CD4-positive, alpha-beta T cell (primary cell): ENCODE data around the gene SLC5A9. TPM values are rescaled to one million over a fixed set of nuclear protein-coding genes. Genes with fewer than 3 reads are reported as not detected.

Experiments
- ATAC-seq: fragments of 200-7000 bp; cut with Tn5 transposase; one replicate; pipeline ENCODE4 v1.10.0; 2022; ENCODE audit warnings: mild to moderate bottlenecking; ENCODE audit not compliant: poor library complexity
- CTCF ChIA-PET: fragments of 350-600 bp; sonication (Branson Sonifier 250); formaldehyde crosslinking; loops from one replicate; lab custom pipeline; 2021; ENCODE audit warnings: antibody characterized with exemption, inconsistent platforms; lab: Charles Lee
- POLR2A ChIA-PET: fragments of 350-600 bp; sonication (Branson Sonifier 250); formaldehyde crosslinking; loops from one replicate; lab custom pipeline; 2021; ENCODE audit warnings: antibody characterized with exemption, inconsistent platforms; lab: Charles Lee
- DNase-seq, 14 experiments: peaks; one replicate each; pipeline ENCODE4 v3.0.0-alpha.2; 2013 to 2020; ENCODE audit warnings: mixed read lengths in 2 of 14
- H3K27ac ChIP-seq, 2 donors: one replicate each; pipeline versions ENCODE4 v1.5.1 to v1.7.0; 2013; ENCODE audit warnings: low read length in 2 of 2, low read depth in 1 of 2, mild to moderate bottlenecking in 1 of 2
- H3K27me3 ChIP-seq, 2 experiments: 1 replicate in 1 of 2; 2 replicates in 1 of 2; pipeline versions ENCODE4 v1.6.1 to v1.7.0; 2013; ENCODE audit warnings: low read length in 2 of 2, control low read depth in 1 of 2, mild to moderate bottlenecking in 1 of 2, moderate library complexity in 1 of 2; ENCODE audit not compliant: insufficient read depth in 2 of 2, control insufficient read depth in 1 of 2
- H3K36me3 ChIP-seq: one replicate; pipeline ENCODE4 v1.6.1; 2013; ENCODE audit warnings: low read length, control low read depth; ENCODE audit not compliant: insufficient read depth
- H3K4me1 ChIP-seq: one replicate; pipeline ENCODE4 v1.6.1; 2013; ENCODE audit warnings: low read length, control low read depth; ENCODE audit not compliant: insufficient read depth
- H3K4me3 ChIP-seq: one replicate; pipeline ENCODE4 v1.5.1; 2013; ENCODE audit warnings: mild to moderate bottlenecking, low read length, moderate library complexity
- H3K9me3 ChIP-seq, 2 experiments: 1 replicate in 1 of 2; 2 replicates in 1 of 2; pipeline versions ENCODE4 v1.6.1 to v1.7.0; 2013; ENCODE audit warnings: low read length in 2 of 2, mild to moderate bottlenecking in 2 of 2, control low read depth in 1 of 2, moderate library complexity in 1 of 2; ENCODE audit not compliant: control insufficient read depth in 1 of 2, insufficient read depth in 1 of 2
- H3K27ac Mint-ChIP-seq: one replicate; pipeline ENCODE4 v1.8.0; 2020; ENCODE audit warnings: mixed read lengths
- H3K27me3 Mint-ChIP-seq: one replicate; pipeline ENCODE4 v1.8.0; 2021; ENCODE audit warnings: mixed read lengths
- H3K36me3 Mint-ChIP-seq: one replicate; pipeline ENCODE4 v1.8.0; 2021; ENCODE audit warnings: low read depth, mixed read lengths
- H3K4me1 Mint-ChIP-seq: one replicate; pipeline ENCODE4 v1.8.0; 2021; ENCODE audit warnings: low read depth, mixed read lengths
- H3K4me3 Mint-ChIP-seq: one replicate; pipeline ENCODE4 v1.8.0; 2020; ENCODE audit warnings: mild to moderate bottlenecking, mixed read lengths
- H3K9me3 Mint-ChIP-seq: one replicate; pipeline ENCODE4 v1.8.0; 2020; ENCODE audit warnings: mixed read lengths
- CTCF ChIP-seq: fragments of 200-600 bp; IDR thresholded peaks from one replicate; pipeline ENCODE4 v1.8.0; 2022; ENCODE audit warnings: antibody characterized with exemption, mild to moderate bottlenecking
- intact Hi-C, 2 experiments: fragments of 100-400 bp; cut with DNase I in 1 of 2; cut with micrococcal nuclease in 1 of 2; formaldehyde crosslinking; loops; one replicate each; pipeline versions ENCODE4 v1.15.1 to v1.9.0; 2023 to 2025; cut with DNase I, micrococcal nuclease
- total RNA-seq, 174 experiments: library from RNA in 2 of 174; stranded (reverse) in 2 of 174; gene quantifications; one replicate each; pipeline ENCODE4 v1.2.3 and lab custom pipeline; 2021 to 2026

SLC5A9 gene
- total RNA-seq, 2 experiments from 2014 or later: not detected

GRCh38 chr1:48206371-48206770 is 16.1 kb upstream of the SLC5A9 start:
- Mint-ChIP-seq H3K9me3 (no peaks in the 10 kb centered on the region), H3K4me1 (no peaks in the 10 kb centered on the region), H3K27me3 (no peaks in the 10 kb centered on the region), H3K27ac (no peak overlapping the region), H3K36me3 (no peaks in the 10 kb centered on the region), H3K4me3 (no peak overlapping the region)
- H3K36me3 ChIP-seq: no peaks in the 10 kb centered on the region
- H3K27ac ChIP-seq: no peak overlapping the region
- H3K4me3 ChIP-seq: no peak overlapping the region
- no peaks in the 10 kb centered on the region for H3K4me1 ChIP-seq
- H3K9me3 ChIP-seq: no peaks in the 10 kb centered on the region
- DNase-seq: no peak
- ChIA-PET CTCF (no interaction called here), POLR2A (no interaction called here)
- no peak for TF ChIP-seq CTCF
- no peak for ATAC-seq
- intact Hi-C loops: no loop called here
- H3K27me3 ChIP-seq: no peaks in the 10 kb centered on the region

DNA sequence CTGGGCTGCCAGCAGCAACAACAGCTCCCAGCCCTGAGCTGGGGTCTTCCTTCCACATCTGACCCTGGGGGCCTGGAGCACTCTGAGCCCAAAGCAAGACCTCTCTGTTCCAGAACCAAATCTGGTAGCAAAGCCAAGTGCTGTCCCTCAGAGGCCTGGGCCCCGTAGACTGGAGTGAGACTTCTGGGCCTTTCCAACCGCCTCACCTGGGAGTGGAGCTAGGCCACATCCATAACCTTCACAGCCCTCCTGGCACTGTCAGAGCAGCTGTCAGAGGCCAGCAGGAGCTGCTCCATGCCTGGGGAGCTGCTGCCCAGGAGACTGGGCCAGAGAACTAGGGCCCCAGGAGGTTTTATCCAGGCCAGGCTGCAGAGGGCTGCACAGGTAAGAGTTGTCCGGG is 15.4 kb upstream of the SLC5A9 start:
- Mint-ChIP-seq H3K36me3 (no peaks in the 10 kb centered on the region), H3K9me3 (no peaks in the 10 kb centered on the region), H3K27ac (no peak overlapping the region), H3K4me3 (no peak overlapping the region), H3K4me1 (no peaks in the 10 kb centered on the region), H3K27me3 (no peaks in the 10 kb centered on the region)
- Histone ChIP-seq H3K27ac (no peak overlapping the region), H3K4me1 (no peaks in the 10 kb centered on the region), H3K4me3 (no peak overlapping the region), H3K36me3 (no peaks in the 10 kb centered on the region), H3K9me3 (no peaks in the 10 kb centered on the region), H3K27me3 (no peaks in the 10 kb centered on the region)
- intact Hi-C loops: no loop called here
- TF ChIP-seq CTCF: no peak
- ChIA-PET POLR2A (no interaction called here), CTCF (no interaction called here)
- no peak for ATAC-seq
- DNase-seq: no peak

- Histone ChIP-seq H3K9me3 (no peaks in the 10 kb centered on the region), H3K27me3 (no peaks in the 10 kb centered on the region), H3K36me3 (no peaks in the 10 kb centered on the region), H3K4me3 (no peak overlapping the region), H3K4me1 (no peaks in the 10 kb centered on the region), H3K27ac (no peak overlapping the region)
- TF ChIP-seq CTCF: no peak
- CTCF ChIA-PET: no interaction called here
- Mint-ChIP-seq H3K4me3 (no peak overlapping the region), H3K4me1 (no peaks in the 10 kb centered on the region), H3K36me3 (no peaks in the 10 kb centered on the region), H3K27ac (no peak overlapping the region), H3K27me3 (no peaks in the 10 kb centered on the region), H3K9me3 (no peaks in the 10 kb centered on the region)
- POLR2A ChIA-PET: no interaction called here
- no peak for ATAC-seq
- no peak for DNase-seq
- intact Hi-C loops: no loop called here
Measured at GRCh38 chr1:48207536-48208075, 14.9 kb upstream of the SLC5A9 start.
